GM06990 (cell line): ENCODE measurements around the gene KLHL22.
"Not testable (repeated sequence)": the region's sequence is repeated elsewhere in the genome, so short reads cannot be mapped to it uniquely, and the experiment has no call there.

Source experiments
- DNase-seq: peaks from one replicate; pipeline ENCODE4 v3.0.0-alpha.2; 2011; ENCODE audit not compliant: insufficient read length; ENCODE audit errors: extremely low read depth
- H3K27me3 ChIP-seq: replicated peaks from 2 replicates; pipeline ENCODE4 v1.6.0; 2011; ENCODE audit warnings: low read length; ENCODE audit not compliant: control insufficient read depth, insufficient read depth
- H3K36me3 ChIP-seq: 2 replicates; pipeline ENCODE4 v1.5.1; 2011; ENCODE audit warnings: low read length; ENCODE audit not compliant: control insufficient read depth, insufficient read depth
- H3K4me3 ChIP-seq: replicated peaks from 2 replicates; pipeline ENCODE4 v1.5.1; 2011; ENCODE audit warnings: low read depth, mild to moderate bottlenecking, control low read depth, low read length
- TF ChIP-seq, protein P1 (sequence below): IDR thresholded peaks from 2 replicates; pipeline ENCODE4 v1.5.1; 2011; ENCODE audit warnings: low read length, control low read depth, mild to moderate bottlenecking, inconsistent platforms; ENCODE audit not compliant: insufficient read depth, poor library complexity, severe bottlenecking

Gene KLHL22

DNA sequence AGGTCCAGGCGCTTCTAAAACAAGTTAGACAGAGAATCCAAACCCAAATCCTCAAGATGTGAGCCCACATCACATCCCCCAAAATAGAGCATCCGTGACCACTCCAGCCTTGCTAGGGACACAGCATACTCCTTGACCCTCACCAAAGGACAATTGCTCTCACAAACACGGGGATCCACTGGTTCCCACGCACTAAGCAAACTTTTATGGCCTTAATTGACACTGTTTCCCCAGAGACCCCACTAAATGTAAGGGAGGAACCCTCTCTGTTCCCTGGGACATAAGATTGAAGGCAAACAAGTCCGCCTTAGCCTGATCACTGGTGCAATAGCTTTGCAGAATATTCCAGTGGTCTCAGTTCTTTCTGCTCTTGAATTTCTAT lies 81.5 kb downstream of the KLHL22 start:
- no peaks in the 10 kb centered on the region for H3K27me3 ChIP-seq
- DNase-seq, result no peak
- no peak overlapping the region for H3K4me3 ChIP-seq
- no peaks in the 10 kb centered on the region for H3K36me3 ChIP-seq
- TF ChIP-seq, protein P1, sequence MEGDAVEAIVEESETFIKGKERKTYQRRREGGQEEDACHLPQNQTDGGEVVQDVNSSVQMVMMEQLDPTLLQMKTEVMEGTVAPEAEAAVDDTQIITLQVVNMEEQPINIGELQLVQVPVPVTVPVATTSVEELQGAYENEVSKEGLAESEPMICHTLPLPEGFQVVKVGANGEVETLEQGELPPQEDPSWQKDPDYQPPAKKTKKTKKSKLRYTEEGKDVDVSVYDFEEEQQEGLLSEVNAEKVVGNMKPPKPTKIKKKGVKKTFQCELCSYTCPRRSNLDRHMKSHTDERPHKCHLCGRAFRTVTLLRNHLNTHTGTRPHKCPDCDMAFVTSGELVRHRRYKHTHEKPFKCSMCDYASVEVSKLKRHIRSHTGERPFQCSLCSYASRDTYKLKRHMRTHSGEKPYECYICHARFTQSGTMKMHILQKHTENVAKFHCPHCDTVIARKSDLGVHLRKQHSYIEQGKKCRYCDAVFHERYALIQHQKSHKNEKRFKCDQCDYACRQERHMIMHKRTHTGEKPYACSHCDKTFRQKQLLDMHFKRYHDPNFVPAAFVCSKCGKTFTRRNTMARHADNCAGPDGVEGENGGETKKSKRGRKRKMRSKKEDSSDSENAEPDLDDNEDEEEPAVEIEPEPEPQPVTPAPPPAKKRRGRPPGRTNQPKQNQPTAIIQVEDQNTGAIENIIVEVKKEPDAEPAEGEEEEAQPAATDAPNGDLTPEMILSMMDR, result no peak

DNA sequence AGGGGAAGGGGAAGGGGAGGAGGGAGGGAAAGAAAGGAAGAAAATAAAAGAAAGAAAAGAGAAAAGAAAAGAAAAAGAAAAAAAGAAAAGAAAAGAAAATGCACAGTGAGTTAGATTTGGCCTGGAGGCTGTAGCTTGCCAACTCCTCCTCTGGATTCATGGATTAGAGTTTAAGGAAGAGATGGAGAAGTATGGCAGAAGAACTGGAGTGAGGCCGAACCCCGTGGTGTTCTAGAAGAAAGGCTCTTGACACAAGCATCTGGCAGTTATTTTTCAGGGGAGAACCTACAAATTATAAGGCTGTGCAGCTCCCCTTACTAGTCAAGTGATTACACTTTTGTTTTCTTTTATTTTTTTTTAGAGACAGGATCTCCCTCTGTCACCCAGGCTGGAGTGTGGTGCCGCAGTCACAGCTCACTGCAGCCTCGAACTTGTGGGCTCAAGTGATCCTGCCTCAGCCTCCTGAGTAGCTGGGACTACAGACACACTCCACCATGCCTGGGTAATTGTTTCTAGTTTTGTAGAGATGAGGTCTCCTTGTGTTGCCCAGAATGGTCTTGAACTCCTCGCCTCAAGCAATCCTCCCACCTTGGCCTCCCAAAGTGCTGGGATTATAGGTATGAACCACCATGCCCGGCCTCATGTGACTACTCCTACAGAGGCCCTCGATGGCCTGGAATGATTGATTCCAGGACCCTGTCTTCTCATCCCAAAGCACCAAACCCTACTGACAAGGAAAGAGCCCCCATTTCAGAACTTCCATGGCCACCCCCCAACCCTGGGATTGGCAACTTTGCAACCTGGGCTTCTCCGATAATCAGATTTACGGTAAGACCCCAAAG lies 82.2 kb downstream of the KLHL22 start:
- H3K27me3 ChIP-seq, result no peaks in the 10 kb centered on the region
- no peak for DNase-seq
- TF ChIP-seq, protein P1, result no peak
- no peak overlapping the region for H3K4me3 ChIP-seq
- no peaks in the 10 kb centered on the region for H3K36me3 ChIP-seq

DNA sequence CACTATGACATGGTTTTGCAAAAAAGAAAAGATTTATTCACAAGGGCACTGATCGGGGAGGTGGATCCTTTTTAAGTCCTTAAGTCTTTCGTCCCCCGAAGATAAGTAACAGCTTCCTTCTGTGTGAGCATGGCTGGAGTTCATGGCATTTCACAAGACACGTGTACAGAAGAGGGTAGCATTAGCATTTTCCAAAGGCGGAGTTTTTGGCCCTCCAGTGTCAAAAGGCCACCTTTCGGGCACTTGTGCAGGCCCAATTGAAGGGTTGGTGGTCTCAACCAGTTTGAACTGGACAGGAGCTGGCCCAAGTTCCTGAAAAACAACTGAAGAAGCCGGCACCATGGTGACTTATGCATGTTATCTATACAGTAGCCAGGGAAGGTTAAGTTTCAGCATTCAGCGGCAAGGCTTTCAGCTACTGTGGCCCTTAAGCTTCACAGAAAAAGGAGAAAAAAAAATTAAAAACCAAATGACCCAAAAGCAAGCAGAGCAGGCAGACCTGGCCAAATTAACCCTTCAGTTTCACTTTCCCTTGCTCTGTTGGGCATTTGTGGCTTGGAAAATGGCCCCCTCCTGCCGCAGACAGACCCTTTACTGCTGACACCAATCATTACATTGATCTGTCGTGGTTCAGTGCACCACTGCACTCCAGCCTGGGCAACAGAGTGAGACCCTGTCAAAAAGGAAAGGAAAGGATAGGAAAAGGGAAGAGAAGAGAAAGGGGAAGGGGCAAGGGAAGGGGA lies 83.0 kb downstream of the KLHL22 start:
- TF ChIP-seq, protein P1, result no peak
- Histone ChIP-seq H3K36me3 (no peaks in the 10 kb centered on the region), H3K4me3 (no peak overlapping the region), H3K27me3 (no peaks in the 10 kb centered on the region)
- DNase-seq, result no peak

DNA sequence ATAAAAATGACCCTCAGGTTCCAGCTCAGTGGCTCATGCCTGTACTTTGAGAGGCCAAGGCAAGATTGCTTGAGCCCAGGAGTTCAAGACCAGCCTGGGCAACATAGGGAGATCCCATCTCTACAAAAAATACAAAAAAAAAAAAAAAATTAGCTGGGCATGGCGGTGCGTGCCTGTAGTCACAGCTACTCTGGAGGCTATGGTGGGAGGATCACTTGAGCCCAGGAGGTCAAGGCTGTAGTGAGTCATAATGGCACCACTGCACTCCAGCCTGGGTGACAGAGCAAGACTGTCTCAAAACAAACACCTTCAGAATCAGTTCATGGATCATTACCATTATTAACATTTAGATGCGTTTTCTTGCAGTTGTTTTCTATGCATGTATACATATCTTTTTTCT lies 86.2 kb downstream of the KLHL22 start:
- not testable (repeated sequence) for H3K36me3 ChIP-seq, DNase-seq, H3K4me3 ChIP-seq, H3K27me3 ChIP-seq

DNA sequence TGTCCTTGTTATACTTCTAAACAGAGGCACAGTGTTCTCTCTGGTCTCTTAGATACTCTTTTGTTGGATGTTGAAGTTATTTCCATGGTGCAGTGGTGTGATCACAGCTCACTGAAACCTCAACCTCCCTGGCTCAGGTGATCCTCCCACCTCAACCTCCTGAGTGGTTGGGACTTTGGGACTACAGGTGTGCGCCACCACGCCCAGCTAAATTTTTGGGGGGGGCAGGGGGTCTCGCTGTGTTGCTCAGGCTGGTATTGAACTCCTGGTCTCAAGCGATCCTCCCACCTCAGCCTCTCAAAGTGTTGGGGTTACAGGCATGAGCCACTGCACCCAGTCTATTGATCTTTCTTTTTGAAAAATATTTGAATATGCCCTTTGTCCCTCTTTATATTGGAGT lies 86.7 kb downstream of the KLHL22 start:
- Histone ChIP-seq H3K36me3 (peaks cover 2% of the 10 kb centered on the region), H3K27me3 (no peaks in the 10 kb centered on the region), H3K4me3 (no peak overlapping the region)
- TF ChIP-seq, protein P1, result no peak
- no peak for DNase-seq

DNA sequence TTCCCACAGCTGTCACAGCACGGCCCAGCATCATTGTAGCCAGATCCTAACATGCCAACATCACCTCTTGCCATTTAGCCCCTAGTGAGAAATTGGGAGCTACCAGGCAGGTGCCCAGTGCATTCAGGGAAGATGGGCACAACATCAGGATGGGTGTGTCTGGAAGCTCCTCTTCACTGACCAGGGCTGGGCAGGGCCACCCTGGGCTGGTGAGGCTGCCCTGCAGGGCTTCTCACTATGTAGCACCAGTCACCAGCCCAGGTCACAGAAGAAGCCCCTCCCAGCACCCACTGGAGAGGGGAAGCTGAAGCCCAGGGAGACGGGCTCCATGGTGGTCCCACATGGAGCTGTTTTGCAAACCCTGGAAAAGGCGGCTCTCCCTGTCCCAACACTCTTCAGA lies 87.8 kb downstream of the KLHL22 start:
- TF ChIP-seq, protein P1, result no peak
- no peak overlapping the region for H3K4me3 ChIP-seq
- no peak for DNase-seq
- H3K27me3 ChIP-seq, result no peaks in the 10 kb centered on the region
- peaks cover 2% of the 10 kb centered on the region for H3K36me3 ChIP-seq
